SK-N-MC (cell line): ENCODE results near the gene FARS2.

ENCODE experiments used
- DNase-seq: peaks from one replicate; pipeline ENCODE4 v3.0.0-alpha.2; 2011; ENCODE audit warnings: low read depth, low spot score
- H3K27ac ChIP-seq: fragments of 200-600 bp; sonication (generic); 2 replicates; pipeline ENCODE4 v1.5.1; 2016; ENCODE audit warnings: mixed run types
- H3K36me3 ChIP-seq: fragments of 200-600 bp; sonication (generic); 2 replicates; pipeline ENCODE4 v1.6.1; 2017; ENCODE audit warnings: antibody characterized with exemption, low read length, mixed read lengths; ENCODE audit not compliant: insufficient read depth
- H3K4me3 ChIP-seq: fragments of 200-600 bp; sonication (generic); 2 replicates; pipeline ENCODE4 v1.5.1; 2016
- H3K9ac ChIP-seq: fragments of 200-600 bp; sonication (generic); 2 replicates; pipeline ENCODE4 v1.8.0; 2017; ENCODE audit warnings: mixed run types, mixed read lengths; ENCODE audit not compliant: insufficient read length
- H3K9me3 ChIP-seq: fragments of 200-600 bp; sonication (generic); 2 replicates; pipeline ENCODE4 v1.6.1; 2017; ENCODE audit warnings: low read depth, mild to moderate bottlenecking, antibody characterized with exemption, low read length, moderate library complexity, mixed read lengths
- EZH2 ChIP-seq: fragments of 200-600 bp; sonication (generic); IDR thresholded peaks from one replicate; pipeline ENCODE4 v1.6.1; 2017; ENCODE audit warnings: antibody characterized with exemption
- FOXP2 ChIP-seq: optimal IDR thresholded peaks from 2 replicates; pipeline ENCODE3; 2011; ENCODE audit warnings: mild to moderate bottlenecking, moderate library complexity; ENCODE audit not compliant: insufficient read depth; ENCODE audit errors: extremely low read length, control extremely low read depth
- POLR2AphosphoS5 ChIP-seq: IDR thresholded peaks from 2 replicates; pipeline ENCODE4 v1.6.1; 2012; ENCODE audit warnings: mild to moderate bottlenecking, low read depth, low read length, borderline replicate concordance

FARS2 gene

GRCh38 chr6:5286780-5287179 is 25.5 kb downstream of the FARS2 start:
- Histone ChIP-seq H3K9ac (no peak overlapping the region), H3K27ac (no peak overlapping the region), H3K4me3 (no peak overlapping the region), H3K36me3 (no peaks in the 10 kb centered on the region), H3K9me3 (no peaks in the 10 kb centered on the region)
- no peak for DNase-seq
- TF ChIP-seq EZH2 (no peak), FOXP2 (no peak), POLR2AphosphoS5 (no peak)

GRCh38 chr6:5287205-5287965 is 26.1 kb downstream of the FARS2 start:
- Histone ChIP-seq H3K9me3 (no peaks in the 10 kb centered on the region), H3K27ac (no peak overlapping the region), H3K4me3 (no peak overlapping the region), H3K36me3 (no peaks in the 10 kb centered on the region), H3K9ac (no peak overlapping the region)
- DNase-seq = no peak
- TF ChIP-seq EZH2 (no peak), POLR2AphosphoS5 (no peak), FOXP2 (no peak)

- Histone ChIP-seq H3K27ac (no peak overlapping the region), H3K9me3 (no peaks in the 10 kb centered on the region), H3K4me3 (no peak overlapping the region), H3K9ac (no peak overlapping the region), H3K36me3 (no peaks in the 10 kb centered on the region)
- TF ChIP-seq FOXP2 (no peak), EZH2 (no peak), POLR2AphosphoS5 (no peak)
- DNase-seq = no peak
Measured at GRCh38 chr6:5287966-5288297, 26.6 kb downstream of the FARS2 start.

- TF ChIP-seq EZH2 (no peak), POLR2AphosphoS5 (no peak), FOXP2 (no peak)
- Histone ChIP-seq H3K9ac (no peak overlapping the region), H3K4me3 (no peak overlapping the region), H3K27ac (no peak overlapping the region), H3K9me3 (no peaks in the 10 kb centered on the region), H3K36me3 (no peaks in the 10 kb centered on the region)
- no peak for DNase-seq
Measured at GRCh38 chr6:5290097-5290496, 28.8 kb downstream of the FARS2 start.

GRCh38 chr6:5290500-5290899 is 29.2 kb downstream of the FARS2 start:
- no peak overlapping the region for H3K4me3 ChIP-seq
- no peak overlapping the region for H3K27ac ChIP-seq
- no peaks in the 10 kb centered on the region for H3K9me3 ChIP-seq
- H3K36me3 ChIP-seq = no peaks in the 10 kb centered on the region
- no peak for DNase-seq
- no peak overlapping the region for H3K9ac ChIP-seq
- TF ChIP-seq FOXP2 (no peak), EZH2 (no peak), POLR2AphosphoS5 (no peak)

GRCh38 chr6:5292154-5292553 is 30.8 kb downstream of the FARS2 start:
- DNase-seq = no peak
- Histone ChIP-seq H3K9ac (no peak overlapping the region), H3K4me3 (no peak overlapping the region), H3K9me3 (no peaks in the 10 kb centered on the region), H3K27ac (no peak overlapping the region), H3K36me3 (no peaks in the 10 kb centered on the region)
- TF ChIP-seq EZH2 (no peak), FOXP2 (no peak), POLR2AphosphoS5 (no peak)

- H3K9ac ChIP-seq = no peak overlapping the region
- H3K4me3 ChIP-seq = no peak overlapping the region
- no peaks in the 10 kb centered on the region for H3K36me3 ChIP-seq
- TF ChIP-seq POLR2AphosphoS5 (no peak), FOXP2 (no peak), EZH2 (no peak)
- no peaks in the 10 kb centered on the region for H3K9me3 ChIP-seq
- no peak overlapping the region for H3K27ac ChIP-seq
- DNase-seq = no peak
Measured at GRCh38 chr6:5293692-5294091, 32.4 kb downstream of the FARS2 start.

- Histone ChIP-seq H3K9ac (no peak overlapping the region), H3K9me3 (no peaks in the 10 kb centered on the region), H3K27ac (no peak overlapping the region), H3K4me3 (no peak overlapping the region), H3K36me3 (no peaks in the 10 kb centered on the region)
- TF ChIP-seq EZH2 = no peak
- no peak for TF ChIP-seq POLR2AphosphoS5
- TF ChIP-seq FOXP2 = no peak
- no peak for DNase-seq
Measured at GRCh38 chr6:5294392-5295211, 33.3 kb downstream of the FARS2 start.
